Retinal pigment epithelial cell (primary cell): ENCODE data around the gene CD70.

Source experiments
- DNase-seq: peaks from one replicate; pipeline ENCODE4 v3.0.0-alpha.2; 2010; ENCODE audit warnings: low read depth
- H3K4me3 ChIP-seq: 2 replicates; pipeline ENCODE4 v1.5.1; 2011; ENCODE audit warnings: mild to moderate bottlenecking, low read length, control low read depth, moderate library complexity
- CTCF ChIP-seq: conservative IDR thresholded peaks from 2 replicates; pipeline ENCODE4 v1.5.1; 2011; ENCODE audit warnings: low read depth, low read length, control low read depth, inconsistent platforms

CD70 gene

GRCh38 chr19:6590258-6590826, 608 bp downstream of the CD70 start:
- DNase-seq, result no peak
- H3K4me3 ChIP-seq, result no peak overlapping the region
- no peak for TF ChIP-seq CTCF

- DNase-seq, result no peak
- H3K4me3 ChIP-seq, result no peak overlapping the region
- TF ChIP-seq CTCF, result no peak
Observed at GRCh38 chr19:6589711-6590257, 1.2 kb downstream of the CD70 start.

GRCh38 chr19:6588508-6589345, 2.2 kb downstream of the CD70 start:
- no peak overlapping the region for H3K4me3 ChIP-seq
- no peak for DNase-seq
- no peak for TF ChIP-seq CTCF

GRCh38 chr19:6587998-6588507, 2.9 kb downstream of the CD70 start:
- no peak for TF ChIP-seq CTCF
- no peak for DNase-seq
- no peak overlapping the region for H3K4me3 ChIP-seq

GRCh38 chr19:6587093-6587820, 3.7 kb downstream of the CD70 start:
- no peak overlapping the region for H3K4me3 ChIP-seq
- no peak for TF ChIP-seq CTCF

GRCh38 chr19:6586726-6587092, 4.2 kb downstream of the CD70 start:
- no peak overlapping the region for H3K4me3 ChIP-seq
- DNase-seq, result no peak
- TF ChIP-seq CTCF, result no peak

More at GRCh38 chr19:6587093-6587820, 3.7 kb downstream of the CD70 start:
- no peak for DNase-seq
